K562 (cell line): ENCODE data around the gene ZNF266. TPM values are rescaled to one million over a fixed set of nuclear protein-coding genes. Genes with fewer than 3 reads are reported as not detected.

ENCODE experiments used
- CBX8 ChIP-seq: fragments of 200-600 bp; sonication (generic); IDR thresholded peaks from 2 replicates; pipeline ENCODE4 v1.6.1; 2012; ENCODE audit warnings: borderline replicate concordance, mixed run types, low read depth, mild to moderate bottlenecking, moderate library complexity, mixed read lengths, low read length, control low read depth, inconsistent platforms; ENCODE audit not compliant: poor library complexity, severe bottlenecking; ENCODE audit errors: extremely low read depth
- MAFK ChIP-seq: IDR thresholded peaks from 2 replicates; pipeline ENCODE4 v1.6.1; 2011; ENCODE audit warnings: low read length, improper control_type of control experiment
- MCM7 ChIP-seq, 2 experiments: fragments of 450-650 bp; IDR thresholded peaks; 2 replicates each; pipeline ENCODE4 v1.6.1; 2016 to 2018
- NCOA4 ChIP-seq: fragments of 450-650 bp; IDR thresholded peaks from 2 replicates; pipeline ENCODE4 v1.6.1; 2018; ENCODE audit warnings: mild to moderate bottlenecking; ENCODE audit not compliant: partially characterized antibody
- OTX1 ChIP-seq: fragments of 450-650 bp; formaldehyde crosslinking; IDR thresholded peaks from 2 replicates; pipeline ENCODE4 v1.4.0; 2022; ENCODE audit warnings: mild to moderate bottlenecking
- POLR2AphosphoS2 ChIP-seq: IDR thresholded peaks from 2 replicates; pipeline ENCODE4 v1.6.1; 2012; ENCODE audit warnings: low read length, improper control_type of control experiment
- TAL1 ChIP-seq: fragments of 450-650 bp; IDR thresholded peaks from 2 replicates; pipeline ENCODE4 v1.6.1; 2016; ENCODE audit warnings: mild to moderate bottlenecking
- polyA plus RNA-seq, 8 experiments: library from polyadenylated mRNA; depleted of rRNA in 4 of 8; stranded (reverse) in 5 of 8; unstranded in 3 of 8; fragments of >200 nt; fragmentation: Nextera tagmentation in 2 of 8; fragmentation: Illumina TruSeq in 1 of 8; extraction: Ambion mirVana in 2 of 8; extraction: Trizol in 1 of 8; gene quantifications; 2 replicates each; pipeline versions ENCODE4 v1.2.1 to v1.2.3, GENCODE V29; 2011 to 2014; ENCODE audit warnings: inconsistent platforms in 1 of 8, missing spikeins in 1 of 8
- total RNA-seq, 7 experiments: library from RNA; depleted of rRNA in 6 of 7; stranded (reverse); fragments of >200 nt in 6 of 7; fragmentation: Illumina TruSeq in 2 of 7; extraction: Trizol in 2 of 7; gene quantifications; 2 replicates each; pipeline versions ENCODE4 v1.2.1 to v1.2.3, GENCODE V29; 2011 to 2021; ENCODE audit warnings: low replicate concordance in 1 of 7
- TF ChIP-seq, protein P1 (sequence below): fragments of 450-650 bp; IDR thresholded peaks from 2 replicates; pipeline ENCODE4 v1.6.1; 2017; ENCODE audit warnings: antibody characterized with exemption
- TF ChIP-seq, protein P2 (sequence below): fragments of 250-450 bp; sonication (Bioruptor Pico); IDR thresholded peaks from 2 replicates; pipeline ENCODE4 v1.6.1; 2021; ENCODE audit warnings: mild to moderate bottlenecking
- TF ChIP-seq, protein P3 (sequence below): fragments of 450-650 bp; formaldehyde crosslinking; IDR thresholded peaks from 2 replicates; pipeline ENCODE4 v1.4.0; 2020; ENCODE audit warnings: mild to moderate bottlenecking
- TF ChIP-seq, protein P4 (sequence below): sonication (generic); formaldehyde crosslinking; IDR thresholded peaks from 2 replicates; pipeline ENCODE4 v1.8.1; 2023; ENCODE audit warnings: mild to moderate bottlenecking, missing genetic modification reagents
- TF ChIP-seq, protein P5 (sequence below): fragments of 250-450 bp; sonication (Bioruptor Pico); IDR thresholded peaks from 2 replicates; pipeline ENCODE4 v1.8.0; 2022; ENCODE audit warnings: moderate library complexity, mild to moderate bottlenecking, inconsistent platforms
- TF ChIP-seq, protein P6 (sequence below): fragments of 250-450 bp; sonication (Bioruptor Pico); IDR thresholded peaks from 2 replicates; pipeline ENCODE4 v1.5.0; 2021; ENCODE audit warnings: mild to moderate bottlenecking, moderate library complexity
- TF ChIP-seq, protein P7 (sequence below): sonication (generic); formaldehyde crosslinking; IDR thresholded peaks from 2 replicates; pipeline ENCODE4 v1.8.0; 2022; ENCODE audit warnings: mild to moderate bottlenecking, low read depth, missing genetic modification reagents

The ZNF266 gene
- total and polyA plus RNA-seq, 9 of the 15 experiments (the other 6 are each of a cell fraction or from before 2014, with no cell fraction given): 5.9 to 40.9 (median 20.3) TPM

DNA sequence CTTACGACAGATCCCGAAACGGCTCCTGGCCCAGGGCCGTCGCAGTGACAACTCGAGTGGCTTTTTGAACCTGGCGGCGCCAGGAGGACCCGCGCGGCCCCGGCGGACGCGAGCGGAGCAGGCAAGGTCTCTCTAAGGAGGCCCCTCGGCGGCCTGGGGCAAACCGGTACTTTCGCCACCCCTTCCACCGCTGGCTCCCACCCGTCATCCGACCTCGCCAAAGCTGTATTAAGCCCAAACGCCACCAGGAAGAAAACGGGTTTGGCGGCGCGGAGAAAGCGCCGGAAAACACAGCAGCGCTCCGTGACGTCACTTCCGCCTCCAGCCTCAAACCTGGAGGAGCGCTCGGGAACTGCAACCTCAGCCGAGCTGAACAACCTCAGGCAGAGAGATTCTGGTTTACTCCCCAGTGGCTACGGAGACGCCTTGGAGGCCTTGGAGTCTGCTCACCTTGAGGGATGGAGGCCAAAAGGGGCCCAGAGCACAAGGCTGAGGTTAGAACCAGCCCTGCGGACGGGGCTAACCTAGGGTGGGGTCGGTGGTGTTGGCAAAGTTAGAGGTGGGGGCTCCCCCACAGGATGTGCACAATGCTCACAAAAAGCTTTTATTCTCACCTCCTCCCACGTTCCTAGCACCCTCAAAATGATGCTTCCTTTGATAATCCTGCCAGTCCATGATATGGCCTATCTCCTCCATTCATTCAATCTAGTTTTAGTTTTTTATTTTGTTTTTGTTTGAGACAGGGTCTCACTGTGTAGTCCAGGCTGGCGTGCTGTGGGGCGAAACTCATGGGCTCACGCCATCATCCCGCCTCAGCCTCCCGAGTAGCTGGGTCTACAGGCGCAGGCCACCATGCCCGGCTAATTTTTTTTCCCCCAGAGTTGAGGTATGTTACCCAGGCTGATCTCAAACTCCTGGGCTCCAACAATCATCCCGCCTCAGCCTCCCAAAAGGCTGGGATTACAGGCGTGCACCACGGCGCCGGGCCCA lies at the start of gene ZNF266 (continued):
- TF ChIP-seq OTX1 (CRISPR knock-in tag) (no peak), MAFK (peak; percentile 35; the same call in 1 of the 2 replicates), POLR2AphosphoS2 (no peak), MCM7 (IDR thresholded peaks at IDR 0.05) (no peak), TAL1 (no peak), NCOA4 (no peak), CBX8 (no peak)
- TF ChIP-seq, protein P1, sequence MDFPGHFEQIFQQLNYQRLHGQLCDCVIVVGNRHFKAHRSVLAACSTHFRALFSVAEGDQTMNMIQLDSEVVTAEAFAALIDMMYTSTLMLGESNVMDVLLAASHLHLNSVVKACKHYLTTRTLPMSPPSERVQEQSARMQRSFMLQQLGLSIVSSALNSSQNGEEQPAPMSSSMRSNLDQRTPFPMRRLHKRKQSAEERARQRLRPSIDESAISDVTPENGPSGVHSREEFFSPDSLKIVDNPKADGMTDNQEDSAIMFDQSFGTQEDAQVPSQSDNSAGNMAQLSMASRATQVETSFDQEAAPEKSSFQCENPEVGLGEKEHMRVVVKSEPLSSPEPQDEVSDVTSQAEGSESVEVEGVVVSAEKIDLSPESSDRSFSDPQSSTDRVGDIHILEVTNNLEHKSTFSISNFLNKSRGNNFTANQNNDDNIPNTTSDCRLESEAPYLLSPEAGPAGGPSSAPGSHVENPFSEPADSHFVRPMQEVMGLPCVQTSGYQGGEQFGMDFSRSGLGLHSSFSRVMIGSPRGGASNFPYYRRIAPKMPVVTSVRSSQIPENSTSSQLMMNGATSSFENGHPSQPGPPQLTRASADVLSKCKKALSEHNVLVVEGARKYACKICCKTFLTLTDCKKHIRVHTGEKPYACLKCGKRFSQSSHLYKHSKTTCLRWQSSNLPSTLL: no peak
- TF ChIP-seq, protein P2, sequence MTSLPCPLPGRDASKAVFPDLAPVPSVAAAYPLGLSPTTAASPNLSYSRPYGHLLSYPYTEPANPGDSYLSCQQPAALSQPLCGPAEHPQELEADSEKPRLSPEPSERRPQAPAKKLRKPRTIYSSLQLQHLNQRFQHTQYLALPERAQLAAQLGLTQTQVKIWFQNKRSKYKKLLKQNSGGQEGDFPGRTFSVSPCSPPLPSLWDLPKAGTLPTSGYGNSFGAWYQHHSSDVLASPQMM: no peak
- TF ChIP-seq, protein P3, sequence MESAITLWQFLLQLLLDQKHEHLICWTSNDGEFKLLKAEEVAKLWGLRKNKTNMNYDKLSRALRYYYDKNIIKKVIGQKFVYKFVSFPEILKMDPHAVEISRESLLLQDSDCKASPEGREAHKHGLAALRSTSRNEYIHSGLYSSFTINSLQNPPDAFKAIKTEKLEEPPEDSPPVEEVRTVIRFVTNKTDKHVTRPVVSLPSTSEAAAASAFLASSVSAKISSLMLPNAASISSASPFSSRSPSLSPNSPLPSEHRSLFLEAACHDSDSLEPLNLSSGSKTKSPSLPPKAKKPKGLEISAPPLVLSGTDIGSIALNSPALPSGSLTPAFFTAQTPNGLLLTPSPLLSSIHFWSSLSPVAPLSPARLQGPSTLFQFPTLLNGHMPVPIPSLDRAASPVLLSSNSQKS (CRISPR knock-in tag): no peak
- TF ChIP-seq, protein P4, sequence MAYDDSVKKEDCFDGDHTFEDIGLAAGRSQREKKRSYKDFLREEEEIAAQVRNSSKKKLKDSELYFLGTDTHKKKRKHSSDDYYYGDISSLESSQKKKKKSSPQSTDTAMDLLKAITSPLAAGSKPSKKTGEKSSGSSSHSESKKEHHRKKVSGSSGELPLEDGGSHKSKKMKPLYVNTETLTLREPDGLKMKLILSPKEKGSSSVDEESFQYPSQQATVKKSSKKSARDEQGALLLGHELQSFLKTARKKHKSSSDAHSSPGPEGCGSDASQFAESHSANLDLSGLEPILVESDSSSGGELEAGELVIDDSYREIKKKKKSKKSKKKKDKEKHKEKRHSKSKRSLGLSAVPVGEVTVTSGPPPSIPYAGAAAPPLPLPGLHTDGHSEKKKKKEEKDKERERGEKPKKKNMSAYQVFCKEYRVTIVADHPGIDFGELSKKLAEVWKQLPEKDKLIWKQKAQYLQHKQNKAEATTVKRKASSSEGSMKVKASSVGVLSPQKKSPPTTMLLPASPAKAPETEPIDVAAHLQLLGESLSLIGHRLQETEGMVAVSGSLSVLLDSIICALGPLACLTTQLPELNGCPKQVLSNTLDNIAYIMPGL (CRISPR knock-in tag): peak; percentile 42; the same call in 1 of the 2 replicates
- TF ChIP-seq, protein P5, sequence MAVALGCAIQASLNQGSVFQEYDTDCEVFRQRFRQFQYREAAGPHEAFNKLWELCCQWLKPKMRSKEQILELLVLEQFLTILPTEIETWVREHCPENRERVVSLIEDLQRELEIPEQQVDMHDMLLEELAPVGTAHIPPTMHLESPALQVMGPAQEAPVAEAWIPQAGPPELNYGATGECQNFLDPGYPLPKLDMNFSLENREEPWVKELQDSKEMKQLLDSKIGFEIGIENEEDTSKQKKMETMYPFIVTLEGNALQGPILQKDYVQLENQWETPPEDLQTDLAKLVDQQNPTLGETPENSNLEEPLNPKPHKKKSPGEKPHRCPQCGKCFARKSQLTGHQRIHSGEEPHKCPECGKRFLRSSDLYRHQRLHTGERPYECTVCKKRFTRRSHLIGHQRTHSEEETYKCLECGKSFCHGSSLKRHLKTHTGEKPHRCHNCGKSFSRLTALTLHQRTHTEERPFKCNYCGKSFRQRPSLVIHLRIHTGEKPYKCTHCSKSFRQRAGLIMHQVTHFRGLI: no peak
- TF ChIP-seq, protein P6, sequence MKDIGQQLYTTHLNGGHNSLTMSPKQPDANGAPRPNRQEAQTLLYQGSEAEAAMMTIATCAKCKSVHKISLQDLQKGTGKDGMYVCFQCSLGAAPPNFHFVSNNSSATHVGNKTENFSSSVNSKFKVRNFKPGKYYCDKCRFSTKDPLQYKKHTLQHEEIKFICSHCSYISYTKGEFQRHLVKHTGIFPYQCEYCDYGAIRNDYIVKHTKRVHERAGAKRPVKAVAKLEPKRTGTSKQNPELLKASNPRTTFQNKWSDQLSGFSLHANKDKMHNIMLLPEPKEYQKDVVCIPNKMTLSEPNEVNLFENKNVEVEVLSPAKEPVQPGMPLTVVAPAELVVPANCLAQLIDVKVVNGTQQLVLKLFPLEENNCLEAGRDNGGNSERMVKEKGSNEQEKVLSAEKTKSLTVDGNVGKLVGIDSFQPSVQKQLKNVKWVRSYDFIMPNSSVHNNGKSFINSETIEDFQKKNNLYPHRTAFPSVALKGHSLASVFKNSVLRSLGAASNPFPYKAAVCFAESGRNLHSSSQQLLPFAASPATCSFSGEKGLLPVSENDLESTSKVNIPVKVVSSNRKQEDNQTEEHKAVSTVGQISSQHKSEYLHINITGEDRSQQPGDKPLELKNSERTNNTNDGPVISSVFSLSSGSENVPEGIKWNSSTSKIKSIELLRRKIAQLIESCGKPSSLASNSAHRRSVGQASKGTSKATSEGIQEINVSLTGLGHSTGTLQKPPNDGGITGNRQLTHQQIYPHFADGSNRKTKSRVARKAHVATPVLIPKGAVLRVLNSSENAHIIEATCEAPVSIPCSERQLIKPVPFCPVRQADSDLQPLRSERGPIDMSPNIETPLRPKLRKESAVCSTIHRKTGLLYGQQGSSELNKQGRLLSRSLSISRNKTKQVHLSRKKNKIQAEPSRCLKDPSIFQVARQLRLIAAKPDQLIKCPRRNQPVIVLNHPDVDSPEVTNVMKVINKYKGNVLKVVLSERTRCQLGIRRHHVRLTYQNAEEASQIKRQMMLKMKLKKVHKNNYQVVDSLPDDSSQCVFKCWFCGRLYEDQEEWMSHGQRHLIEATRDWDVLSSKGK (CRISPR knock-in tag): no peak
- TF ChIP-seq, protein P7, sequence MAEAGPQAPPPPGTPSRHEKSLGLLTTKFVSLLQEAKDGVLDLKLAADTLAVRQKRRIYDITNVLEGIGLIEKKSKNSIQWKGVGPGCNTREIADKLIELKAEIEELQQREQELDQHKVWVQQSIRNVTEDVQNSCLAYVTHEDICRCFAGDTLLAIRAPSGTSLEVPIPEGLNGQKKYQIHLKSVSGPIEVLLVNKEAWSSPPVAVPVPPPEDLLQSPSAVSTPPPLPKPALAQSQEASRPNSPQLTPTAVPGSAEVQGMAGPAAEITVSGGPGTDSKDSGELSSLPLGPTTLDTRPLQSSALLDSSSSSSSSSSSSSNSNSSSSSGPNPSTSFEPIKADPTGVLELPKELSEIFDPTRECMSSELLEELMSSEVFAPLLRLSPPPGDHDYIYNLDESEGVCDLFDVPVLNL: no peak
